ENCODE data around the gene BIRC2. TPM values are rescaled to one million over a fixed set of nuclear protein-coding genes. Genes with fewer than 3 reads are reported as not detected.

BIRC2 gene
- total and polyA plus RNA-seq, 9 of the 15 experiments (the other 6 are each of a cell fraction or from before 2014, with no cell fraction given), result 14.3 to 45.9 (median 20.7) TPM

DNA sequence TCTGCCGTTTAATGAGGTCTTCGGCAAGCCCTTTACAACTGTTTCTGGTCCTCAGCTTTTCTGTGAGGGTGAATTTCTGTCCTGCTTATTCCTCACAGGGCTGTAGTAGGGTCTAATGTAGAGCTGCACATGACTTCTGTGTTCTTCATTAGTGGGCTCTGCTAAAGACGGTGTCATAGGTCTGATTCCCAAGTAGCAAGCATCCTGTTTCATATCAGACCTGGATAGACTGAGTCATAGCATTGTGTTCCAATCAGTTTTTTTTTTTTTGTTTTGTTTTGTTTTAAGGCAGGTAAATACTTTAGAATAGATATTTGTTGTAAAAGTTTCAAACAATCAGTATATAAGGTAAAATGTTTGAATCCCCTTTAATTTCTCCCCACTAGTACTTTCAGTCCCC lies 35.4 kb downstream of the BIRC2 start:
- Histone ChIP-seq H3K27me3 (ENCODE audit: control insufficient read depth in 2 of 2, insufficient read depth in 2 of 2, low read length in 2 of 2) (no peaks in the 10 kb centered on the region), H4K20me1 (replicated peaks; ENCODE audit: control insufficient read depth, insufficient read depth, low read length) (no peaks in the 10 kb centered on the region), H3K4me1 (replicated peaks in 1 of 2; ENCODE audit: control insufficient read depth in 2 of 2, insufficient read depth in 2 of 2, low read length in 2 of 2) (peaks cover 12 to 39% of the 10 kb centered on the region in 2 experiments; a peak in 4 of 5 replicates), H2AFZ (ENCODE audit: low read depth, low read length) (no peak overlapping the region), H3K79me2 (ENCODE audit: control insufficient read depth, insufficient read depth, low read length) (no peaks in the 10 kb centered on the region), H3K9me1 (ENCODE audit: control insufficient read depth, insufficient read depth, low read length) (no peaks in the 10 kb centered on the region), H3K9ac (ENCODE audit: insufficient read depth in 1 of 2, low read depth in 2 of 2, low read length in 2 of 2) (no peak overlapping the region), H3K4me3 (no peak overlapping the region), H3K27ac (ENCODE audit: extremely low read depth, low read depth, low read length) (no peak overlapping the region), H3K9me3 (replicated peaks; ENCODE audit: control insufficient read depth, insufficient read depth, low read depth, low read length) (no peaks in the 10 kb centered on the region), H3K36me3 (ENCODE audit: control insufficient read depth, insufficient read depth, low read length) (peaks cover 32% of the 10 kb centered on the region), H3K4me2 (ENCODE audit: insufficient read depth, low read length) (no peak overlapping the region)
- CTCF ChIA-PET (ENCODE audit: low intra/inter-chr PET ratio), result no interaction called here
- BruUV-seq (replicated peaks), result no TSS peak
- no peak for FAIRE-seq
- intact Hi-C loops (cut with micrococcal nuclease), result no loop called here
- in situ Hi-C loops (cut with MboI), result no loop called here
- no peak for ATAC-seq
- WGBS (ENCODE audit: insufficient coverage, low coverage, missing lambda C conversion rate), result 70% methylated on average over 3 of the region's 3 CpGs
- POLR2A ChIA-PET, result no interaction called here
- no peak for DNase-seq (ENCODE audit: extremely low read depth in 1 of 4, low spot score in 3 of 4)
- TF ChIP-seq SREBF1 (IDR thresholded peaks at IDR 0.05; ENCODE audit: borderline replicate concordance, low read depth, low read length) (no peak), MIER1 (IDR thresholded peaks at IDR 0.05; ENCODE audit: low read depth) (no peak), ZNF23 (CRISPR knock-in tag; IDR thresholded peaks at IDR 0.05) (no peak), MXI1 (IDR thresholded peaks at IDR 0.05; ENCODE audit: low read depth, low read length) (no peak), SAFB (IDR thresholded peaks at IDR 0.05; ENCODE audit: borderline replicate concordance, low read depth, low read length) (no peak), NR2F6 (CRISPR knock-in tag; IDR thresholded peaks at IDR 0.05) (no peak), ZNF717 (CRISPR knock-in tag; IDR thresholded peaks at IDR 0.05) (no peak), MYNN (IDR thresholded peaks at IDR 0.05) (no peak), MYNN (CRISPR knock-in tag; IDR thresholded peaks at IDR 0.05) (no peak), RB1 (IDR thresholded peaks at IDR 0.05; ENCODE audit: low read depth) (no peak)
- TF ChIP-seq, protein P1, sequence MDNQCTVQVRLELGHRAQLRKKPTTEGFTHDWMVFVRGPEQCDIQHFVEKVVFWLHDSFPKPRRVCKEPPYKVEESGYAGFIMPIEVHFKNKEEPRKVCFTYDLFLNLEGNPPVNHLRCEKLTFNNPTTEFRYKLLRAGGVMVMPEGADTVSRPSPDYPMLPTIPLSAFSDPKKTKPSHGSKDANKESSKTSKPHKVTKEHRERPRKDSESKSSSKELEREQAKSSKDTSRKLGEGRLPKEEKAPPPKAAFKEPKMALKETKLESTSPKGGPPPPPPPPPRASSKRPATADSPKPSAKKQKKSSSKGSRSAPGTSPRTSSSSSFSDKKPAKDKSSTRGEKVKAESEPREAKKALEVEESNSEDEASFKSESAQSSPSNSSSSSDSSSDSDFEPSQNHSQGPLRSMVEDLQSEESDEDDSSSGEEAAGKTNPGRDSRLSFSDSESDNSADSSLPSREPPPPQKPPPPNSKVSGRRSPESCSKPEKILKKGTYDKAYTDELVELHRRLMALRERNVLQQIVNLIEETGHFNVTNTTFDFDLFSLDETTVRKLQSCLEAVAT (IDR thresholded peaks at IDR 0.05), result no peak
- TF ChIP-seq, protein P2, sequence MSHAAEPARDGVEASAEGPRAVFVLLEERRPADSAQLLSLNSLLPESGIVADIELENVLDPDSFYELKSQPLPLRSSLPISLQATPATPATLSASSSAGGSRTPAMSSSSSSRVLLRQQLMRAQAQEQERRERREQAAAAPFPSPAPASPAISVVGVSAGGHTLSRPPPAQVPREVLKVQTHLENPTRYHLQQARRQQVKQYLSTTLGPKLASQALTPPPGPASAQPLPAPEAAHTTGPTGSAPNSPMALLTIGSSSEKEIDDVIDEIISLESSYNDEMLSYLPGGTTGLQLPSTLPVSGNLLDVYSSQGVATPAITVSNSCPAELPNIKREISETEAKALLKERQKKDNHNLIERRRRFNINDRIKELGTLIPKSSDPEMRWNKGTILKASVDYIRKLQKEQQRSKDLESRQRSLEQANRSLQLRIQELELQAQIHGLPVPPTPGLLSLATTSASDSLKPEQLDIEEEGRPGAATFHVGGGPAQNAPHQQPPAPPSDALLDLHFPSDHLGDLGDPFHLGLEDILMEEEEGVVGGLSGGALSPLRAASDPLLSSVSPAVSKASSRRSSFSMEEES (CRISPR knock-in tag; IDR thresholded peaks at IDR 0.05), result no peak
- TF ChIP-seq, protein P3, sequence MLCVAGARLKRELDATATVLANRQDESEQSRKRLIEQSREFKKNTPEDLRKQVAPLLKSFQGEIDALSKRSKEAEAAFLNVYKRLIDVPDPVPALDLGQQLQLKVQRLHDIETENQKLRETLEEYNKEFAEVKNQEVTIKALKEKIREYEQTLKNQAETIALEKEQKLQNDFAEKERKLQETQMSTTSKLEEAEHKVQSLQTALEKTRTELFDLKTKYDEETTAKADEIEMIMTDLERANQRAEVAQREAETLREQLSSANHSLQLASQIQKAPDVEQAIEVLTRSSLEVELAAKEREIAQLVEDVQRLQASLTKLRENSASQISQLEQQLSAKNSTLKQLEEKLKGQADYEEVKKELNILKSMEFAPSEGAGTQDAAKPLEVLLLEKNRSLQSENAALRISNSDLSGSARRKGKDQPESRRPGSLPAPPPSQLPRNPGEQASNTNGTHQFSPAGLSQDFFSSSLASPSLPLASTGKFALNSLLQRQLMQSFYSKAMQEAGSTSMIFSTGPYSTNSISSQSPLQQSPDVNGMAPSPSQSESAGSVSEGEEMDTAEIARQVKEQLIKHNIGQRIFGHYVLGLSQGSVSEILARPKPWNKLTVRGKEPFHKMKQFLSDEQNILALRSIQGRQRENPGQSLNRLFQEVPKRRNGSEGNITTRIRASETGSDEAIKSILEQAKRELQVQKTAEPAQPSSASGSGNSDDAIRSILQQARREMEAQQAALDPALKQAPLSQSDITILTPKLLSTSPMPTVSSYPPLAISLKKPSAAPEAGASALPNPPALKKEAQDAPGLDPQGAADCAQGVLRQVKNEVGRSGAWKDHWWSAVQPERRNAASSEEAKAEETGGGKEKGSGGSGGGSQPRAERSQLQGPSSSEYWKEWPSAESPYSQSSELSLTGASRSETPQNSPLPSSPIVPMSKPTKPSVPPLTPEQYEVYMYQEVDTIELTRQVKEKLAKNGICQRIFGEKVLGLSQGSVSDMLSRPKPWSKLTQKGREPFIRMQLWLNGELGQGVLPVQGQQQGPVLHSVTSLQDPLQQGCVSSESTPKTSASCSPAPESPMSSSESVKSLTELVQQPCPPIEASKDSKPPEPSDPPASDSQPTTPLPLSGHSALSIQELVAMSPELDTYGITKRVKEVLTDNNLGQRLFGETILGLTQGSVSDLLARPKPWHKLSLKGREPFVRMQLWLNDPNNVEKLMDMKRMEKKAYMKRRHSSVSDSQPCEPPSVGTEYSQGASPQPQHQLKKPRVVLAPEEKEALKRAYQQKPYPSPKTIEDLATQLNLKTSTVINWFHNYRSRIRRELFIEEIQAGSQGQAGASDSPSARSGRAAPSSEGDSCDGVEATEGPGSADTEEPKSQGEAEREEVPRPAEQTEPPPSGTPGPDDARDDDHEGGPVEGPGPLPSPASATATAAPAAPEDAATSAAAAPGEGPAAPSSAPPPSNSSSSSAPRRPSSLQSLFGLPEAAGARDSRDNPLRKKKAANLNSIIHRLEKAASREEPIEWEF (CRISPR knock-in tag; IDR thresholded peaks at IDR 0.05), result no peak
- TF ChIP-seq, protein P4, sequence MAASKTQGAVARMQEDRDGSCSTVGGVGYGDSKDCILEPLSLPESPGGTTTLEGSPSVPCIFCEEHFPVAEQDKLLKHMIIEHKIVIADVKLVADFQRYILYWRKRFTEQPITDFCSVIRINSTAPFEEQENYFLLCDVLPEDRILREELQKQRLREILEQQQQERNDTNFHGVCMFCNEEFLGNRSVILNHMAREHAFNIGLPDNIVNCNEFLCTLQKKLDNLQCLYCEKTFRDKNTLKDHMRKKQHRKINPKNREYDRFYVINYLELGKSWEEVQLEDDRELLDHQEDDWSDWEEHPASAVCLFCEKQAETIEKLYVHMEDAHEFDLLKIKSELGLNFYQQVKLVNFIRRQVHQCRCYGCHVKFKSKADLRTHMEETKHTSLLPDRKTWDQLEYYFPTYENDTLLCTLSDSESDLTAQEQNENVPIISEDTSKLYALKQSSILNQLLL (CRISPR knock-in tag; IDR thresholded peaks at IDR 0.05; ENCODE audit: borderline replicate concordance), result no peak

Measured in K562 (cell line).